GM21786 (cell line): Measurements from ENCODE around the gene GRK5.
"Not testable (repeated sequence)": the region's sequence is repeated elsewhere in the genome, so short reads cannot be mapped to it uniquely, and the experiment has no call there.

Experiments used
- ATAC-seq: cut with Tn5 transposase; IDR thresholded peaks from one replicate; pipeline ENCODE4 v1.9.1; 2021; ENCODE audit not compliant: unreplicated experiment

GRK5 gene

DNA sequence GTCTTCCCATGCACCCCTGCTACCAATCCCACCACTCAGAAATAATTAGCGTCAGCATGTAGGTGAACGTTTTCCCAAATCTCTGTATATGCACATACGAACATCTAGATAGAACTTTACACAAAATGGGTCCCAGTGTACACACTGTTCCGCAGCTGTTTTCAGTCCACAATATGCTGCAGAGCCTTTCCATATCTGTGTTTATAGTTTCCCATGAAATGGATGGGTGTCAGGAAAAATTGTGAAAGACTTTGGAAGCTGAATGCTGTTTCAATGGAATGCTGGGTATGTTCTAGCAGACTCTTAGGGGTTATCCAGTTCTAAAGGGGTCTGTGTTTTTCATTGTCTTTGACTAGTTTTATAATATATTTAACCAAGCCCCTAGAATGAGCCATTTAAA lies 13.8 kb downstream of the GRK5 start:
- ATAC-seq = no peak

DNA sequence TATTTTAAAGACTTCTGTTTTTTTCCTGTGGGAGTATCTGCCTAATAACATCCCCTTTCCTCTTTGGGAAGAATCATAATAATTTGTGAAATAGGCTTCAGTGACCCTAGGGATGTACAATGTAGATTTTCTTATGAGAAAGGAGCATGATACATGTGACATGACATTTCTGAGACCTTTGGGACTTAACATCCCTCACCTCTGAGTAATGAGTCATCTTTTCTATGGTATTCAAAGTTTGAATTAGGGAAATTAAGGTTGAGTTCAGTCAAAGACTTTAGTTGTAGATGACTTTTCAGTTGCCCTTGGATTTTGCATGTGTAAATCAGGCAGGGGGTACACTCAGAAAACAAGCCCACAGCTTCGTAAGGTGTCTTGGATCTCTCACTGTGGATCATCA lies 14.3 kb downstream of the GRK5 start:
- no peak for ATAC-seq

DNA sequence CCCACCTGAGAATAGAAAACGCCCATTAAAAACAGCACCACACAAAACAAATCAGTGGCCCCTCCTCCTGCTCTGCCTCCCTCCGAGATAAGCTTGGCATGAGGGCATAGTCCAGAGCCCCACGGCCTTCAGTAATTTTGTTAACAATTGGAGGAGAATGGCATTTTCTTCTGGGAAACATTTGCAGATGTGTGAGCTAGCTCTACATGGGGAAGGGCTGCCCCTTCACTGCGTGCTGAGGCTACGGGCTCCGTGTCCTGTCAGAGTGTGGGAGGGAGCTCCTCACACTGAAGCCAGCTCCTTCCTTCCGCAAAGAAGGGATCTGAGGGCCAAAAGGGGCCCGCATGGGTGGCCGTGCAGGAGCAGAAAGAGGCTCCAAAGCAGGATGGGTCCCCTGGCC lies 15.2 kb downstream of the GRK5 start:
- no peak for ATAC-seq

DNA sequence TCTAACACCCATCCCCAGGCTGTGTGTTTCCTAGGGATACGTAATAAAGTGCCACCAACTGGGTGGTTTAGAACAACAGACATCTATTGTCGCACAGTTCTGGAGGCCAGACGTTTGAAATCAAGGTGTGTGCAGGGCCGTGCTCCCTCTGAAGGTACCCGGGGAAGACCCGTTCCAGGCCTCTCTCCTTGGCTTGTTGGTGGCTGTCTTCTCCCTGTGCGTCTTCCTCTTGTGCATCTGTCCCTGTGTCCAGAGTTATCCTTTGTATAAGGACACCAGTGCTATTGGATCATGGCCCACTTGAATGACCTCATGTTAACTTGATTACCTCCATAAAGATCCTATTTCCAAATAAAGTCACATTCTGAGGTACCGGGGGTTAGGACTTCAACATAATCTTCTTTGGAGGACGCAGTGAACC lies 15.6 kb downstream of the GRK5 start:
- ATAC-seq = no peak

DNA sequence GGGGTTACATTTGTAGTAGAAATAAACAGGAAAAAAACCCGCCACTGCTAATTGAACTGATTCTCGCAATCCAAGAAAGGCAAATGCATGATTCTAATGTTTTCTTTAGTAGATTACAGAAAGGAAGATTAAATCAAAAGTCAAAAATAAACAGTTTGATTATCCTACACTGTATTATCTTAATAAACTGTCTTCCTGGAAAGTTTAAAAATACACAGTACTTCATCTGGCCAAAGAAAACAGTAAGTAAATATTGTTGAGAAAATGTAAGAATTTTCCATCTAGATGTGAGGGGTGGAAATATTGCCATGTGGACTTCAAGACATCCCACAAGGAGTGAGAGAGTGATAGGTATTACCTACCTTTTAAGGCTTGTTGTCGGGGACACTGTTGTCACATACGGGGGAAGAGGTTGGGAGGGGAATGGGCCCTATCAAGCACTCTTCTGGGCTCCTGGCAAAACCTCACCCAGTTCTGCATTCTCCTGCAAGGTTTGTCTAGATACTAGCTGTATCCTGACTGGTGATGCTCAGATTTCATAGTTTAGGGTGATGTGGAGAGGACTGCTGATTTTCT lies 17.8 kb downstream of the GRK5 start:
- ATAC-seq = no peak

DNA sequence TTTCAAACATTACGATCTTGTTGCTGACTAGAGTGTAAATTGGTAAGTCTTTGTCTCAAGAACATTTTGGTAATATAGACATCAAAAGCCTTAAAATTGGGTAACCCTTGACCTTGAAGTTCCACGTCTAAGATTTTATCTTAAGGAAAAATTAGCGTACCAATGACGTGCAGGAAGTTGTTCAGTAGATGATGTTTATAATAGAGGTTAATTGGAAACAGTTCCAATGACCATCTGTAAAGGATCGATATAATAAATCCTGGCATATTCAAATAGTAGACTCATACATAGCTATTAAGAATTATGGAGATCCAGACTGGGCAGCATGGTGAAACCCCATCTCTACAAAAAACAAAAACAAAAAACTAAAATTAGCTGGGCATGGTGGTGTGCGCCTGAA lies 20.5 kb downstream of the GRK5 start:
- ATAC-seq = no peak

DNA sequence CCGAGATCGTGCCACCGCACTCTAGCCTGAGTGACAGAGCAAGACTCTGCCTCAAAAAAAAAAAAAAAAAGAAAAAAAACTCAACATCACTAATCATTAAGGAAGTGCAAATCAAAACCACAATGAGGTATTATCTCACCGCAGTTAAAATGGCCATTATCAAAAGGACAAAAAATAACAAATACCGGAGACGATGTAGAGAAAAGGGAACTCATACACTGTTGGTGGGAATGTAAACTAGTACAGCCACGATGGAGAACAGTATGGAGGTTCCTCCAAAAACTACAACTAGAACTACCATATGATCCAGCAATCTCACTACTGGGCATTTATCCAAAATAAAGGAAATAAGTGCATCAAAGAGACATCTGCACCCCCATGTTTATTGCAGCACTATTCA lies 24.3 kb downstream of the GRK5 start:
- ATAC-seq = no peak

DNA sequence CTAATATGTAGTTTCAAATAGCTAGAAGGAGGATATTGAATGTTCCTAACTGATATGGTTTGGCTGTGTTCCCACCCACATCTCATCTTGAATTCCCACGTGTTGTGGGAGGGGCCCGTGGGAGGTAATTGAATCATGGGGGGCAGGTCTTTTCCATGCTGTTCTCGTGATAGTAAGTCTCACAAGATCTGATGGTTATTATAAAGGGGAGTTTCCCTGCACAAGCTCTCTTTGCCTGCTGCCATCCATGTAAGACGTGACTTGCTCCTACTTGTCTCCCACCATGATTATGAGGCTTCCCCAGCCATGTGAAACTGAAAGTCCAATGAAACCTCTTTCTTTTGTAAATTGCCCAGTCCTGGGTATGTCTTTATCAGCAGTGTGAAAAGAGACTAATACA lies 25.1 kb downstream of the GRK5 start:
- not testable (repeated sequence) for ATAC-seq

DNA sequence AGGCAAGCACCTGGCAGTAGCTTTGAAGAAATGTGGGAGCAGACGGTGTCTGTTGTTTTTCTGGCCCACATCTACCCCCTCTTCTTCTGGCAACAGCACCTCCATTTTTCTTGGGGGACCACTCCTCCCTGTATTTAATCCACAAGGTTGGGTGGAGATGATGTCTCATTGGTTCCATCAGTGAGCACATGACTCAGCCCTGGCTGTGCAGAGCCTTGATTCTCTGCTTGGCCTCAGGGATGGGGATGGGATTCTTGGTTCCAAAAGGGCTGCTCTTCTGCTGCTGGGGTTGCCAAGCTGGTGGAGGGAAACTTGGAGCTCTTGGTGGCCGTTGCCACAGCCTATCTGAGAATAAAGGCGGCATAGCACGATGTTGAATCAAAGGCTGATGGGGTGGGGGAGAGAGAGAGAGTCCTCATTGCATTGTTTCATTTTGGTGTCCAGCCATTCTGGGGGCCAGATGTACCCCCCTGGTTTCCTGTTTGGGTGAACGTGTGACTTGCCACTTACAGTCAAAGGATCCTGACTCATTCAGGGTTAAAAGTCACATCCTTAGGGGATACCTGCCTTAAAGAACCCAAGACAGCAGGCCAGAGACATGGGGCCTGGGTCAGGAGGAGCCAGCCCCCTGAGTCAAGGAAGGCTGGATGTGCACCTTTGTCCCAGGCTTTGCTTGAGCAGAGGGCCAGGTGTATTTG lies 25.9 kb downstream of the GRK5 start:
- no peak for ATAC-seq

DNA sequence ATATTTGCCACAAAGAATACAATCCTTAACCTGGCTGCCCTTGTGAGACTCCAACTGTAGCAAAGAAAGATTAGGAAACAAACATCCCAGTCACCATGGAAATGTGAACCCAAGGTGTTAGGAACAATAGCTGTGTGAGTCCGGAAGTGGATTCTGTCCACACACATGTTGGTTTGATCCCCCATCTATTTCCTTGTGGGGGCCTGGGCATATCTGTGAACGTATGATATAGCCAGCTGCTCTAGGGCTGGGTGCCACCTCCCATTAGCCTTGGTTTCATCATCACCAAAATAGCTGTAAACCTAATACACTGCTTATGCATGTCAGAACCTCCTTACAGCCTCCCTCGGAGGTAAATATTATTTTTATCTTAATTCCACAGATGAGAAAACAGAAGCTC lies 26.4 kb downstream of the GRK5 start:
- ATAC-seq = no peak

DNA sequence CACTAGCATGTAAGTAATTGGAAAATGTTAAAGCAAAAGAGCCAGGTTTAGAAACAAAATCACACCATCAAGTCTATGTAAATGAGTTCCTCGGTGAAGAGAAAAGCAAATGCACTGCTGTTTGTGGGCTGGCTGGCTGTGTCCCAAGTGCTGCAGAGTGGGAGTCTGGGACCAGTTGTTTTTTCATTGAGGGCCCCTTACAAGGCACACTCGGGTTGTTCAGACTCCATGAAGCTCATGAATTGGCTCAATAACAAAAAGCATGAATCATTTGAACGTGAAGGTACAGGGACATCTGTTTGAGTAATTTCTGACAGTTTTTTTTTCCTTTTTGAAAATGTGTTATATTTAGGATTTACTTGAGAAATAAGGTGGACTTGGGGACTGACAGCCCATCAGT lies 28.0 kb downstream of the GRK5 start:
- ATAC-seq = no peak

DNA sequence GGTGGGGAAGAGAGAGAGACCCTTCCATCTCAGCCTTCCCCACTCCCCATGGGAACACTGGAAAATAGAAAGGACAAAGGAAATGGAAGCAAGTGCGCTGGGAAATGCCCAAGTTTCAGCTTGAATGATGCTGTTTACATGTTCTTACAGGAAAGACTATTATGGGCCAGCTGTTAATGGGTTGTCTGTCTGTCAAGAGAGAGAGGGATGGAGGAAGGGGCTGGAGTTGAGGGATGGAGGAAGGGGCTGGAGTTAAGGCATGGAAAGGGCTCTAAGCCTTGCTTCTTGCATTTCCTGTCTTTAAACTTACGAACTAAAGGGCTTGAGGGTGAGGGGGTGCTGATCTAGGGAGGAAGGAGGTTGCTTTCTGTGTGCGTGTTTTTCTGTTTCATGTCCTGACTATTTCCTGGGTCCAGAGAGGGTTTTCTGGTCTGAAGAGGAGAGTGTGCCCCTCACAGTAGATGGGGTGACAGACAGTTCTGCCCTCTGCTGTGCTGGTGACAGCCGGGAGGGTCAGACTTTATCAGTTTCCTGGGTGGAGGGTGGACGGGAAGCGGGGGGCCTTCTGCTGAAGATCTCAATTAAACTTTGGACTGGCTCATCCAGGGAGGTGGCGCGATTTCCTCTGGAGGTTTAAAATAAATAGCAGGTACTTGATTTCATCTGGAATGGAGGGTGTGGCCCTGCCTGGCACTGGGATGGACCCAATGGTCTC lies 30.5 kb downstream of the GRK5 start:
- ATAC-seq = no peak

DNA sequence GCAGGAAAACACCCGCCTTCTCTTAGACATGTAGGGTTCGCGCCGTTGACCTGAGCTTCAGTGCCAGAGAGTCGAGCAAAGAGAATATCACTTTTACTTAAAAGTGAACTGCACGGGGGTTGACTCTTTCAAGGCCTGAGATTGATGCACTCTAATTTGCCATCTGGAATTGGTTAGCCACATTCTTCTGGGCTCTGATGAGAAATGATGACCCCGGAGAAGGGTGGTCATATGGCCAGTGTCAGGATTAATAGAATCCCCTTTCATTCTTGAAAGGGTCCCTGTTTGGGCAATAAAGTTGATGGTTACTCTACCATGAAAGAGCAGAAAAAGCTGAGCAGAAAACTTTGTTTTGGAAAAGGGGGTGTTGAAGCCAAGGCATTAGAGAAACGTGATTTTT lies 31.2 kb downstream of the GRK5 start:
- ATAC-seq = no peak

DNA sequence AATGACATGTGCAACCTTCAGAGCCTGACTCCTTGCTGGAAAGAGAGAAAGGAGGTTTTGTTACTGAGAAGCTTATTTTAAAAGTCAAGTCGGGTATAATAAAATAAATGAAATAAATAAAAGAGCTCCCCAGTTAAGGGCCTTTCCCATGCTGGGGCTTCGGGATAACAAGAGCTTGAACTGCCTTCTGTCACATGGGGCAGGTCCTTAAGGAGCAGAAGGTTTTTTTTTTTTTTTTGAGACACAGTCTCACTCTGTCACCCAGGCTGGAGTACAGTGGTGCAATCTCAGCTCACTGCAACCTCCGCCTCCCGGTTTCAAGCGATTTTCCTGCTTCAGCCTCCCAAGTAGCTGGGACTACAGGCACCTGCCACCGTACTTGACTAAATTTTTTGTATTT lies 31.6 kb downstream of the GRK5 start:
- not testable (repeated sequence) for ATAC-seq

DNA sequence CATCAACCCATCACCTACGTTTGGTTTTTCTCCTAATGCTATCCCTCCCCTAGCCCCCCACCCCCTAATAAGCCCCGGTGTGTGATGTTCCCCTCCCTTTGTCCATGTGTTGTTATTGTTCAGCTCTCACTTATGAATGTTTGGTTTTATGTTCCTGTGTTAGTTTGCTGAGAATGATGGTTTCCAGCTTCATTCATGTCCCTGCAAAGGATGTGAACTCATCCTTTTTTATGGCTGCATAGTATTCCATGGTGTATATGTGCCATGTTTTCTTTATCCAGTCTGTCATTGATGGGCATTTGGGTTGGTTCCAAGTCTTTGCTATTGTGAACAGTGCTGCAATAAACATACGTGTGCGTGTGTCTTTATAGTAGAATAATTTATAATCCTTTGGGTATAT lies 32.3 kb downstream of the GRK5 start:
- ATAC-seq = not testable (repeated sequence)

DNA sequence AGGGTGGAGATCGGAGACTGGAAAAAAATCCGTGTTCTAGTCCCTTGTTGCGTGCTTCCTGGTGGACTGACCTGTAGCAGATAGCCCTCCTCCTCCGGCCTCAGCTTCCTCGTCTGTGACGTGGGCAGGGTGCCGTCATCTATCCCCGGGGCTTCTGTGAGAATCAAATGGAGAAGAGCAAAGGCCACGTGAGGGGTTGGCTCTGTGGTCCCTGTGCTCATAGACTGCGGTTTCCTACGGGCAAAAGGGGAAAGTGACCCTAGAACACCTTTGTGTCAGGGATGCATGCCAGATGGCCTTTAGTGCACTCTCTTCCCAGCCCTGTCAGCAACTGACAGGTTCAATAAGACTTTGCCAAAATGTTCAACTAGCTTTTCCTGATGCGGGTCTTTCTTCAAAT lies 33.7 kb downstream of the GRK5 start:
- ATAC-seq = no peak

DNA sequence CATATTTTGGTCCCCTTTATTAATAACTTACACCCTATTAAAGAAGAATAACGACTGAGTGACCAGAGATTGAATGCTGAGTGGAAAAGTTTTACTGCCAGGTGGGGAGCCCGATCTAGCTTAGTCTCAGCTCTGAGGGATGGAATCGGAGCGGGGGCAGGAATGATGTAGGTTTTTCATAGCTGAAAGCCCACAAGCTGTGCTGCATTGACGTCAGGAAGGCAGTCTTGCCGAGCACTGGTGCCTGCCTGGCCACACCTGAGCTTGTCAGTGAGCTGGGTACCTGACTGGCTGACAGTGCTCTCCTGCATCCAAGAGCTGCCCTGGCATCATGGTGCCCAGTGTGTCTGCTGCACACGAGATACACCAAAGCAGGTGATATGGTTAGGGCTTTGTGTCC lies 34.8 kb downstream of the GRK5 start:
- ATAC-seq = no peak

DNA sequence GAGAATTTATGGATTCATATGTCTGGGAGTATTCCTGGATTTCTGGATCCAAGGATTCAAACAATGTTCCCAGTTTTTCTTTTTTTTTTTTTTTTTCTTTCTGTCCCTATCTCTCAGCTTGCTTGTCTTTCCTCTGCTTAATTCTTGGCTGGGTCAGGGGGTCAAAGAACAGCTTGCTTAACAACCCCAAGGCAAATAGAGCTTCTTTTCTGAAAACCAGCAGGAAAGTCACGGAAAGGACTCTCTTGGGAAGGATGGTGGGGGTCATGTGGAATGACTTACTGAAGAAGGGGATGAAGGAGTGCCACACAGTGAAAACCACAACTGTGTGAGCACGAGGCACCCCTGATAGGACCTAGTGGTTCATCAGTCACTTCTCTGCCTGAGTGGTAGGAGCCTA lies 36.1 kb downstream of the GRK5 start:
- ATAC-seq = no peak

DNA sequence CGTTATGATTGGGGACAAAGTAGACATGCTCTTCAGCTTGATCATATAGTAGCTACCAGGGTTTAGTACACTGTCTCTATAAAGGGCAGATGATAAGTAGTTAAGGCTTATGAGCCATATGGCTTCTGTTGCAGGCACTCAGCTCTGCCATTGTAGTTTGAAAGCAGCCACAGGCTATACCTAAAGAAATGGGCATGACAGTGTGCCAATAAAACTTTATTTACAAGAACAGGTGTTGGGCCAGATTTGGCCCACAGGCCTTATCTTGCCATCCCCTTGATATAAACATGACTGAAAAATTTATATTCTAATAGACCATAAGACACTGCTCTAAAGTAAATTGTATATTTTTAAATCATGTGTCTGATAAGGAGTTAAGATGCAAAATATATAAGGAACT lies 36.6 kb downstream of the GRK5 start:
- ATAC-seq = no peak

DNA sequence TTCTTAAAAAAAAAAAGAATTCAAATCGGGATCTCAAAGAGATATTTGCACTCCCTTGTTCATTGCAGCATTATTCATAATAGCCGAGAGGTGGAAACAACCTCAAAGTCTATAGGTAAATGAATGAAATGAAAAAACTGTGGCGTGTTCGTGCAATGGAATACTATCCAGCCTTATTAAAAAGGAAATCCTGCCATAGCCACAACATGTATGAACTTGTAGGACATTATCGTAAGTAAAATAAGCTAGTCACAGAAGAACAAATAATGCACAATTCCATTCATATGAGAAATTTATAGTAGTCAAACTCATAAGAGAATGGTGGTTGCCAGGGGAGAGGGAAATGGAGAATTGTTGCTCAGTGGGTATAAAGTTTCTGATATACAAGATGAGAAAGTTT lies 37.9 kb downstream of the GRK5 start:
- ATAC-seq = no peak

DNA sequence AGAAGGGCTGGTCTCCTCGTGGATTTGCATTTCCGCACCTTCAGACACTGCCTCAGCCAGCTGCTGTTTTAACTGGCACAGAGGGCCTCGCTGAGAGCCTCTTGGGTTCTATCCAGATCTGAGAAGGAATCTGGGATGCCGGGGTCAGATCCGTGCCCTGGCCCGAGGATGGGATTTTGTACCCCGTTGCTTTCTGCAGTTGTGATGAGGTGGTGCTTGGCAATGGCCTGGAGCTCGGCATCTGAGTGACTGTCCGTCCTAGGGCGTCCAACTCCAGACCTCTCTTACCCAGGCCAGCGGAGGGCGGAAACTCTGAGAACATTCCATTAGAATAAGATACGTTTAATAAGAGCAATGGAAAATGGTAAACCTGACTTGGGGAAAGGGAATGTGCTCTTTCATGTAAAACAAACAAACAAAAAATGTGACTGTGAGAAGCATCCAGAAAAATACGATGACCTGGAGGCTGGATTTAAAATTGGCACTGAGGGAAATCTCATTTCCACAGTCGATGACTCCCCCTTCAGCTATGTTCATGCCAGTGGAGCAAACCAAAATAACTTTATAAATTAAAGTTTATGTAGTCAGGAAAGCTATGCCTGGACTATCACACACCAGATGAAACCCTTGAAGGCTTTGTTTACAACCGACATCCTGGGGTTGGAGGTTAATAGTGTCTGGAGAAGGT lies 39.6 kb downstream of the GRK5 start:
- no peak for ATAC-seq

DNA sequence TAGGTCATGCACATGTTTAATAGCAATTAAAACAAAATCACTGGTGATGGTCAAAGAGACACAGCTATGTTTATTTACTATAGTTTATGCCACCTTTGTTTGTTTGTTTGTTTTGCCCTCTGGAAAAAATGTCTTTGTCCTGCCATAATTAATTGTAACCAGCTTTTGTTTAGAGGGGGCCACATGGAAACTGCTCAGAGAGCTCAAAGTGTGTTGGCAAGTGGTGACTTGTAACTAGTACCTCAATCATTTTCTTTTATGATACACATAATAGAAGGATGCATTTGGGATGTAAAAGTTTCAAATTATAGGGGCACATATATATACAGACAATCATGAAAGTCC lies 40.2 kb downstream of the GRK5 start:
- no peak for ATAC-seq
